GM21717 (cell line): ENCODE data around the gene ATP2B2.
"Not testable (repeated sequence)": the region's sequence is repeated elsewhere in the genome, so short reads cannot be mapped to it uniquely, and the experiment has no call there.

Source experiments
- ATAC-seq: cut with Tn5 transposase; IDR thresholded peaks from one replicate; pipeline ENCODE4 v1.9.1; 2021; ENCODE audit warnings: mild to moderate bottlenecking, moderate library complexity; ENCODE audit not compliant: unreplicated experiment

Gene ATP2B2

GRCh38 chr3:10311710-10312109 is 193.7 kb downstream of the ATP2B2 start:
- ATAC-seq, result no peak

GRCh38 chr3:10310578-10310977 is 194.8 kb downstream of the ATP2B2 start:
- ATAC-seq, result no peak

GRCh38 chr3:10309736-10310135 is 195.7 kb downstream of the ATP2B2 start:
- no peak for ATAC-seq

GRCh38 chr3:10308678-10309077 is 196.7 kb downstream of the ATP2B2 start:
- no peak for ATAC-seq

GRCh38 chr3:10306156-10306555 is 199.2 kb downstream of the ATP2B2 start:
- no peak for ATAC-seq

- no peak for ATAC-seq
These were observed 200.0 kb downstream of the ATP2B2 start for GRCh38 chr3:10305331-10305902.

GRCh38 chr3:10304905-10305304 is 200.5 kb downstream of the ATP2B2 start:
- no peak for ATAC-seq

GRCh38 chr3:10303785-10304184 is 201.6 kb downstream of the ATP2B2 start:
- no peak for ATAC-seq

GRCh38 chr3:10303105-10303504 is 202.3 kb downstream of the ATP2B2 start:
- no peak for ATAC-seq

- peak; percentile 10 for ATAC-seq
These were observed 205.3 kb downstream of the ATP2B2 start for GRCh38 chr3:10300087-10300486.

- ATAC-seq, result peak; percentile 61
These were observed 205.7 kb downstream of the ATP2B2 start for GRCh38 chr3:10299679-10300078.

- no peak for ATAC-seq
These were observed 206.2 kb downstream of the ATP2B2 start for GRCh38 chr3:10299175-10299574.

- not testable (repeated sequence) for ATAC-seq
These were observed 207.3 kb downstream of the ATP2B2 start for GRCh38 chr3:10298064-10298463.

- no peak for ATAC-seq
These were observed 211.3 kb downstream of the ATP2B2 start for GRCh38 chr3:10294030-10294586.

GRCh38 chr3:10292505-10293419 is 212.6 kb downstream of the ATP2B2 start, which contains the start of gene GHRL:
GHRL (minus strand) TSS chr3:10292947; CDS start chr3:10290180, 2,767 bp downstream.
- ATAC-seq, result peak; percentile 78

GRCh38 chr3:10291641-10292040 is 213.7 kb downstream of the ATP2B2 start:
- no peak for ATAC-seq

- no peak for ATAC-seq
These were observed 214.8 kb downstream of the ATP2B2 start for GRCh38 chr3:10290481-10291176.

- ATAC-seq, result no peak
These were observed 215.5 kb downstream of the ATP2B2 start for GRCh38 chr3:10289787-10290355.

GRCh38 chr3:10289077-10289476 is 216.3 kb downstream of the ATP2B2 start:
- no peak for ATAC-seq

- ATAC-seq, result no peak
These were observed 216.8 kb downstream of the ATP2B2 start for GRCh38 chr3:10288575-10288960.
